CD4-positive, alpha-beta T cell treated with Interleukin-12 subunit alpha and Interleukin-12 subunit beta, for 1 hour (primary cell): ENCODE data around the gene PRICKLE1.
"Not testable (repeated sequence)": the region's sequence is repeated elsewhere in the genome, so short reads cannot be mapped to it uniquely, and the experiment has no call there.

Source experiments
- DNase-seq: peaks from one replicate; pipeline ENCODE4 v3.0.0-alpha.2; 2020

Gene PRICKLE1

GRCh38 chr12:42546709-42547108 lies 42.8 kb downstream of the PRICKLE1 start:
- DNase-seq, result no peak

GRCh38 chr12:42541965-42542364 lies 47.6 kb downstream of the PRICKLE1 start:
- no peak for DNase-seq

- not testable (repeated sequence) for DNase-seq
These were observed 48.2 kb downstream of the PRICKLE1 start for GRCh38 chr12:42541308-42541707.

- DNase-seq, result no peak
These were observed 49.9 kb downstream of the PRICKLE1 start for GRCh38 chr12:42539696-42540095.

GRCh38 chr12:42538203-42538602 lies 51.3 kb downstream of the PRICKLE1 start:
- DNase-seq, result no peak

- no peak for DNase-seq
These were observed 55.2 kb downstream of the PRICKLE1 start for GRCh38 chr12:42534184-42534838.

- DNase-seq, result no peak
These were observed 59.3 kb downstream of the PRICKLE1 start for GRCh38 chr12:42530284-42530683.

- DNase-seq, result no peak
These were observed 64.1 kb downstream of the PRICKLE1 start for GRCh38 chr12:42525444-42525843.

GRCh38 chr12:42524716-42525115 lies 64.8 kb downstream of the PRICKLE1 start:
- no peak for DNase-seq

- no peak for DNase-seq
These were observed 73.0 kb downstream of the PRICKLE1 start for GRCh38 chr12:42516573-42516972.

GRCh38 chr12:42511656-42512055 lies 77.9 kb downstream of the PRICKLE1 start:
- DNase-seq, result no peak

- DNase-seq, result no peak
These were observed 78.7 kb downstream of the PRICKLE1 start for GRCh38 chr12:42510823-42511222.

- no peak for DNase-seq
These were observed 80.6 kb downstream of the PRICKLE1 start for GRCh38 chr12:42508913-42509460.

GRCh38 chr12:42507565-42507964 lies 82.0 kb downstream of the PRICKLE1 start:
- no peak for DNase-seq

- DNase-seq, result no peak
These were observed 82.5 kb downstream of the PRICKLE1 start for GRCh38 chr12:42507081-42507480.

- no peak for DNase-seq
These were observed 85.5 kb downstream of the PRICKLE1 start for GRCh38 chr12:42504049-42504448.

- no peak for DNase-seq
These were observed 86.9 kb downstream of the PRICKLE1 start for GRCh38 chr12:42502682-42503081.

- no peak for DNase-seq
These were observed 90.8 kb downstream of the PRICKLE1 start for GRCh38 chr12:42498549-42499247.

- no peak for DNase-seq
These were observed 92.7 kb downstream of the PRICKLE1 start for GRCh38 chr12:42496886-42497285.

- no peak for DNase-seq
These were observed 94.3 kb downstream of the PRICKLE1 start for GRCh38 chr12:42495244-42495643.

- DNase-seq, result no peak
These were observed 97.3 kb downstream of the PRICKLE1 start for GRCh38 chr12:42492267-42492666.

- no peak for DNase-seq
These were observed 99.2 kb downstream of the PRICKLE1 start for GRCh38 chr12:42490261-42490842.

- no peak for DNase-seq
These were observed 103.1 kb downstream of the PRICKLE1 start for GRCh38 chr12:42486407-42486806.

GRCh38 chr12:42485823-42486222 lies 103.7 kb downstream of the PRICKLE1 start:
- DNase-seq, result no peak
